ENCODE results near the gene DGUOK. TPM values are rescaled to one million over a fixed set of nuclear protein-coding genes. Genes with fewer than 3 reads are reported as not detected.
A peak's percentile ranks its signal among the peaks of the same experiment; 100 is the strongest.

The DGUOK gene
- total RNA-seq, 1 experiment from 2014 or later, result 74.9 TPM

DNA sequence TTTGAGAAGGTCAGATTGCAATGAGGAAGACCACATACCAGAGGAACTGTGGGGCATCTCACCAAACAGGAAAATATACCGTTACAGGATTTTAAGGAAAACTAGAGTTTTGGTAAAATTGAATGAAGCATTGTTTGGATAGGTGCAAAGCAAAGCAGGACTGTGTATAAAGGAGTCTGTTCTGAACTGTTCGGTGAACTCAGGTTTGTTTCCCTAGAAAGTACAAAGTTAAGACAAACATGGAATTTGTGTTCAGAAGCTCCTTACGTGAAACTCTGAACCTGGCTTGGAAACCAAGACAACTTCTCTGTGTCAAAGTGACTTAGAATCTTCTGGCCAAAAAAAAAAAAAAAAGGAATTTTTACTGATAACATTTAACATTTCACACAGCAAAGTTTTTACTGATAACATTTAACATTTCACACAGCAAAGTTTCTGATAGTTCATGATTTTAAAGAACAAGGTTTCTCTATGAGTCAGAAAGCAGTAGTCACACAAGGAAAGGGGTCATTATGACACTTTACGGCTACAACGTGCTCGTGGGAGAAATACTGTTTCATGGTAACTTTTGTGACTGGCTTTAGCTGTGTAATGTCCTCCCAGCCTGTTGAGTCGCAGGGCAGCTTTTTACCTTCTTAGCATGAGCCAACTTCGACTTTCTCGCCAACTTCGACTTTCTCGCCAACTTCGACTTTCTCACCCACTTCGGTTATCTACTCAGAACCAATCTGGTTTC lies 36.9 kb downstream of the DGUOK start:
- in situ Hi-C loops (cut with HindIII; ENCODE audit: low pct_unique_long_range_greater_than_20kb, low sequenced_read_pairs), result no loop called here
- no peak for DNase-seq (ENCODE audit: low read depth, low spot score)

DNA sequence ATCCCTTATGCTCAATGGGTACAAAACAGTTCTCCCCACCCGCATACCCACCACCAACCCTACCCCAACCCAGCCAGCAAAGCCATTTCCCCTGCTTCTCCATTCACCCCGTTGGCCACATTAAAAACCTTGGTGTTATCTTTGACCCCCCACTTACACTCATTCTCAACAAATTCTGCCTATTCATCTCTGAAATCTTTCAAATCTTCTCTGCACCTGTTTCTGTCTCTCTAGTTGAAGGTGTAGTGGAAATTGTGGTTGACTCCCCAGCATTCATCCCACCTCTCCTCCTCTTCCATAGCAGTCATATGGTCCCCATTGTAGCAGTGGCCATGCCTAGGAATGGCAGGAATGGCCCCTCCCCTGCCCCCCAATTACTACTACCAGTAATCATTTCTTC lies 37.5 kb downstream of the DGUOK start:
- DNase-seq (ENCODE audit: low read depth, low spot score), result no peak
- in situ Hi-C loops (cut with HindIII; ENCODE audit: low pct_unique_long_range_greater_than_20kb, low sequenced_read_pairs), result no loop called here

DNA sequence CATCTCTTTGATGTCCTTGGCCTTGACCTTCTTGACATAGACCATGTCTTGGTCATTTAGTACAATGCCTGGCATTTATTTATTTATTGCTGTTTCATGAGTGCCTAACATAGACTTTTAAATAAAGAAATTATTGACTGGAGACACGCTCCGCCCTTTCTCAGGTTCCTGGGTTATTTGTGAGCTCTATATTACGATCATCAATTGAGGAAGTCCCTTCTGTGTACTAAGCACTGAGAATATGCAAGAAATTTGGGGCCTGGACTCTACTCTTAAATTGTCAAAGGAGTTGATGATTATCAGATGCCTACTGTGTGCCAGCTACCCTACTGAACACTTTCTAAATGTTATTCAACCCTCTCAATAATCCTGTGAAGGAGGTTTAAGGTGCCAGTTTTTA lies 38.4 kb downstream of the DGUOK start:
- DNase-seq (ENCODE audit: low read depth, low spot score), result no peak
- in situ Hi-C loops (cut with HindIII; ENCODE audit: low pct_unique_long_range_greater_than_20kb, low sequenced_read_pairs), result no loop called here

DNA sequence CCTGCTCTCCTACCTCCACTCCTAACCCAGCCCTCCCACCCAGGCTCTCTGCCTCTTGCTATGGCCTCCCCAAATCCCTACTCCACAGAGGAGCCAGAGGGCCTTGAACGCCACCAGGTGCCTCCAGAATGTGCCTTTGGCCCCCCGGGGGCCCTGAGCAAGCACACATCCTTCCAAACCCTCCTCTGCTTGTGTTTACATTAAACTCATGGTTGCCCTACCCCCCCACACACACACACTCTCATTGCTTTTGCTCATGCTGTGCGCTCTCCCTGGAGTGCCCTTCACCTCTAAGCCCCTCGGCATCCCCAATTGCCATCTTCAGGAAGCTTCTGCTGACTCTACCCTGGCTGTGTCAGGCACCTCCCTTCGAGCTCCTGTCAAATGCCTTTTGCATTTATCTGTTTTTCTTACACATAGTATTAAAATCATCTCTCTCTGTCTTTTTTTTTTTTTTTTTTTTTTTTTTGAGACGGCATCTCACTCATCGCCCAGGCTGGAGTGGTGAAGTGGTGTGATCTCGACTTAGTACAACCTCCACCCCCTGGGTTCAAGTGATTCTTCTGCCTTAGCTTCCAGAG lies 41.8 kb downstream of the DGUOK start:
- in situ Hi-C loops (cut with HindIII; ENCODE audit: low pct_unique_long_range_greater_than_20kb, low sequenced_read_pairs), result no loop called here
- DNase-seq (ENCODE audit: low read depth, low spot score), result no peak

DNA sequence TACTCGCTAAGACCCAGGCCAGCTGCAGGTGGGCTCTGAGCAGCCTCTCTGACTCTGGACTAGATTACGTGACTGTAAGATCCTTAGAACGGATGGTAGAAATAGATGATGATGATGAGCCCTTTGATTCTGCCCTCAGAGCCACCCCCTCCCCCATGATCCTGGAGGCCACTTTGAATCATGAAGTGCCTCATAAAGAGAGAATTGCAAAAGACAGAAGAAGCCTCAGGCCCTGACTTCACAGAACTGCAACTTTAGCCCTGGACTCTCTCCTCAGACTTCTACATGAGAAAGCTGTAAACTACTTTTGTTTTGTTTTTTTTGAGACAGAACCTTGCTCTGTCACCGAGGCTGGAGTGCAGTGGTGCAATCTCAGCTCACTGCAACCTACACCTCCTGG lies 42.7 kb downstream of the DGUOK start:
- in situ Hi-C loops (cut with HindIII; ENCODE audit: low pct_unique_long_range_greater_than_20kb, low sequenced_read_pairs), result no loop called here
- DNase-seq (ENCODE audit: low read depth, low spot score), result no peak

DNA sequence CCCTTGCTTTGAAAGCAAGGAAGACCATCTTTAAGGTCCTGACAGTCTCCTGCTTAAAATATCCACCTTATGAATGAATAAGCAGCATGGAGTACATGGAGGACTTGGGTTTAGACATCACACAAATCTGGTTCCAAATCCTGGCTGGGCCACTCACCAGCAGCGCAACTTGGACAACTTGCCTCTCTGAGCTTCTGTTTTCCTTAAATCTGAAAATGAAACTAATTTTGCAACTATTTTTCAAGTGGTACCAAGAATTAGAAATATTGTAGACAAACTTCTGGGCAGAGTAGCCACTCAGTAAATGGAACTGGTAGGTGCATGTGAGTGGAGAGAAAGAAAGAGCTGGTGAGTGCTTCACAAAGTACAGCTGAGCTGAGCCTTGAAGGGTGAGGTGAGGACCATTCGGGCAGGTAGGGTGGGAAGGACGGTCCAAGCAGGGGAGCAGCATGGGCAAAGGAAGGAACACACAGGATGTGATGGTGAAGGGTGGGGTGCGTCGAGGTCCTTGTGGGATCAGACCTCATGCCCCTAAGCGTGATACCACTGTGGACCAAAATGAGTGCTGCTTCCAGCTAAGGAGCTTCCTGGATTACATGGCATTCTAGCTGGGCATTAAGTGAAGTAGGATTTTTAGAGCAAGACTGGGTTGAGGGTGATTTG lies 43.6 kb downstream of the DGUOK start:
- no peak for DNase-seq (ENCODE audit: low read depth, low spot score)
- in situ Hi-C loops (cut with HindIII; ENCODE audit: low pct_unique_long_range_greater_than_20kb, low sequenced_read_pairs), result no loop called here

DNA sequence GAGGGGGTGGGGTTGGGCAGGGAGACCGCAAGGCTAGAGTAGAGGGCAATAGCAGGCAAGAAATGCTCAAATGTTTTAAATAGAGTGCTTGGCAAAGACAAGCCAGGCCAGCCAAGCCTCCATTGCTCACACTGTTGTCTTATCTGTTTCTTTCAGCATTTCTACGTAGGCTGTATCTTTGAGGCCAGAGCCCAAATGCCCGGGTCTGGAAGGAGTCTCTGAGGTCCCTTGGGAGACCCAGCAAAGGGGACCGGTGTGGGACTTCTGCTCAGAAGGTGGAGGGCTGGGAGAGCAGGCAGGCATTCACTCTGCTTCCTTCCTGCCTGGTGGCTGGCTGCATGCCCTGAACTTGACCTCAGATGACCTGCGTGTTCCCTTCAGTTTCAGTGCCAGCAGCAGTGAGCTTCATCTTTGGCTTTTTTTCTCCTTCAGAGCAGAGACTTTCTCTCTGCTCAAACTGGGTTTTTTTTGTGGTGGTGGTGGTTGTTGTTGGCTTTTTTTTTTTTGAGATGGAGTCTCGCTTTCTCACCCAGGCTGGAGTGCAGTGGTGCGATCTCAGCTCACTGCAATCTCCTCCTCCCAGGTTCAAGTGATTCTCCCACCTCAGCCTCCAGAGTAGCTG lies 44.3 kb downstream of the DGUOK start:
- DNase-seq (ENCODE audit: low read depth, low spot score), result peak; percentile 32
- in situ Hi-C loops (cut with HindIII; ENCODE audit: low pct_unique_long_range_greater_than_20kb, low sequenced_read_pairs), result no loop called here

DNA sequence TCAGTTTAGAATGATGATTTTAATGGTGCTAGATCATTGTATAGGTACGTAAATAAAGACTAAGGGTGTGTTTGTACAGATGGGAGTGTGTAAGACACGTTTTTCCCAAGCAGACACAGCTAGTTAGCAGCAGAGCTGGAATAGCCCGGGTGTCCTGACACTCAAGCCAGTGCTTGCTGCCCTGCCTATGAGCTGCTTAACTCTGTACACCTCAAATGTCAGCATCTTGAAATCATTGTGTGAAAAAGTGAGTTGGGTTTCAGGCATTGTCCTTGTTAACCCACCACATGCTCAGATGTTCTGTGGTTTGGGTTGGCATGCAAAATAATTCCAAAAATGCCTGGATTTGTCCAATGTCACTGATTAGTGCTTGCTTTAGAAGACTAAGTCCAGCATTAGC lies 45.0 kb downstream of the DGUOK start:
- DNase-seq (ENCODE audit: low read depth, low spot score), result no peak
- in situ Hi-C loops (cut with HindIII; ENCODE audit: low pct_unique_long_range_greater_than_20kb, low sequenced_read_pairs), result no loop called here

DNA sequence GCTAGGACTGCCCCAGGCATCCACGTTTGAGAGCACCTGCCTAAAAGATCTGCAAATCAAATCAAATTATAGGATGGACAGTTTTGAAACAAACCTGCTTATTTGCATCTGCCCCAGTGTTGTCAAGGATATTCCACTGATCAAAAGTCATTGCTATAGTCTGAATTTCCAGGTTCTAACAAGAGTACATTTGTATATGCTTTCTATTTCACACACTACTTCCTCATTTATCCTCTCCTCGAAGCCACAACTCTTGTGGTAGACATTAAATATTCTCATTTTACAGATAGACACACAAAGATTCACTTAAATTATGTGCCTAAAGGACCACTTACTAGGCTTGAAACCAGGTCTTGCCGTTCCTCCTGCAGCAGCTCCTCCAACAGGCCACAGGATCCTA lies 46.2 kb downstream of the DGUOK start:
- in situ Hi-C loops (cut with HindIII; ENCODE audit: low pct_unique_long_range_greater_than_20kb, low sequenced_read_pairs), result no loop called here
- no peak for DNase-seq (ENCODE audit: low read depth, low spot score)

DNA sequence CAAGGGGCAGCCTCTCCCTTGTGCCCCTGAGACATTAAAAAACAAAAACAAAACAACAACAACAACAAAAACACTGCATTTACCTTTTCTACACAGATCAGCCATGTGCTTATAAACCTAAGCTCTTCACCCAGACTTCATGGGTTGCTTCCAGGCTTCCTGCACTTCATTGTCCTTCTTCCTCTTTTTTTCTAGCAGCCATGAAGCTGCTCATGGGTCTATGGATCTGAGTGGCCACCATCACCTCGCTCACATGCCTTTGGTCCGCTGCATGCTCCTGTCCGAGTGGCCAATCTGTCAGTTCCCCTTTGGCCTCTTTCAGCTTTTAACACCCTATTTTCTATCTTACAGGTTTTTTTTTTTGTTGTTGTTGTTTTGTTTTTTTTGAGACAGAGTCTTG lies 49.1 kb downstream of the DGUOK start:
- in situ Hi-C loops (cut with HindIII; ENCODE audit: low pct_unique_long_range_greater_than_20kb, low sequenced_read_pairs), result no loop called here
- no peak for DNase-seq (ENCODE audit: low read depth, low spot score)

DNA sequence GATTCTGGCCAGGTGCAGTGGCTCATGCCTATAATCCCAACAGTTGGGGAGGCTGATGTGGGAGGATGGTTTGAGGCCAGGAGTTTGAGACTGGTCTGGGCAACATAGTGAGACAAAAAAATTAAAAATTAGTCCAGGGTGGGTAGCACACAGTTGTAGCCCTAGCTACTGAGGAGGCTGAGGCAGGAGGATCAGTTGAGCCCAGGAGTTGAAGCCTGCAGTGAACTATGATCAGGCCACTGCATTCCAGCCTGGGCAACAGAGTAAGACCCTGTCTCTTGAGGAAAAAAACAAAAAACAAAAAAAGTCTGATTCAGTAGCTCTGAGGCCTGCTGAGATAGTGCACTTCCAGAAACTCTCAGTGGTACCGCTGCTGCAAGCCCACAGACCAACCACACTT lies 50.1 kb downstream of the DGUOK start:
- in situ Hi-C loops (cut with HindIII; ENCODE audit: low pct_unique_long_range_greater_than_20kb, low sequenced_read_pairs), result no loop called here
- DNase-seq (ENCODE audit: low read depth, low spot score), result no peak

DNA sequence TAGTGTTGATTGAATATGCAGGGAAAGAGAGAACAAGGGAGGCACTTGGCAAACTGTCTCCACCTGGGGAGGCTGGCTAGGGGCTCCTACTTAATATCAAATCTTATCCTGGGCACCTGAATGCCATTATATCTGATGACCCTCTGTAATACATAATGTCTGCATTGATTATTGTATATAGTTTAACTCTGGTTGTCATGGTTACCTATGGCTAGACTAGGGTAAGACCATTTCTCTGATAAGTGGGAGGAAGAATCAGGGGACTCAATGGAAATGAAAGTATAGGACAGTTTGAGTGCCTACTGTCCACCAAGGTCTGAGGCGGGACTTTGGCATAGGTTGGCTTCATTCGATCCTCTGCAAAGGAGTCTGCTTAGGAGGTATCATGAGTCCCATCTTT lies 50.8 kb downstream of the DGUOK start:
- DNase-seq (ENCODE audit: low read depth, low spot score), result no peak
- in situ Hi-C loops (cut with HindIII; ENCODE audit: low pct_unique_long_range_greater_than_20kb, low sequenced_read_pairs), result no loop called here

DNA sequence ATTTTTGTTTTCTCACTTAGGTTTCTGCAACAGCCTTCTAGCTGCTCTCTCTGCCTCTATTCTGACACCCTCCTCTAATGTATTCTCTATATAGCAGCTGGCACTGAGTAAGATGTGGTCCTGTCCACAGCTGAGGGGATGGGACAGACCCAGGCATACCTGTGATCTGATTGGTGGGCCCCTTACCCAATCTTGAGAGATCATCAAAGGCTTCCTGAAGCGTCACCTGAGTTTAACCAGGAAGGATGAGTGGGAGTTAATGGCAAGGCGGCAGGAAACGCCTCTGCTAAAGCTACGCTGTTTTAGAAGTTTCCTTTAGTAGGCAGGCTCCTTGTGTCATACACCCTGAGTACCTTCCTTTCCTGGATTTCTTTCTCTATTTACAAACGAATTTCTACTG lies 52.3 kb downstream of the DGUOK start:
- no peak for DNase-seq (ENCODE audit: low read depth, low spot score)
- in situ Hi-C loops (cut with HindIII; ENCODE audit: low pct_unique_long_range_greater_than_20kb, low sequenced_read_pairs), result no loop called here

DNA sequence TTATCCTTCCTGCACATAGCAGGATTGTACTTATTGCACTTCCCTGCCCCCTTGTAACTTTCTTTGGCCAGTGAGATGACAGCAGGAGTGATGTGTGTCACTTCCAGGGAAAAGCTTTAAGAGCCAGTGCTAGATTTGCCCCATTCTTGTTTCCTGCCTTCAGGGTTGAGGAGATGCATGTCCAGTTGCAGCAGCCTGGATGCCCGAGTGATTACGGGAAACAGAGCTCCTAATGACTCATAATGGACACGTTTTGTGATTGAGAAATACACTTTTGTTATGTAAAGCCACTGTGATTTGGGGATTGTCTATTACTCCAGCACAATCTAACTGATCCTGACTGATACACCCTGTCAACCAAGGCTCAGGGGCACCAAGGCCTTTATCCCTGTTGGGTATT lies 53.0 kb downstream of the DGUOK start:
- no peak for DNase-seq (ENCODE audit: low read depth, low spot score)
- in situ Hi-C loops (cut with HindIII; ENCODE audit: low pct_unique_long_range_greater_than_20kb, low sequenced_read_pairs), result no loop called here

DNA sequence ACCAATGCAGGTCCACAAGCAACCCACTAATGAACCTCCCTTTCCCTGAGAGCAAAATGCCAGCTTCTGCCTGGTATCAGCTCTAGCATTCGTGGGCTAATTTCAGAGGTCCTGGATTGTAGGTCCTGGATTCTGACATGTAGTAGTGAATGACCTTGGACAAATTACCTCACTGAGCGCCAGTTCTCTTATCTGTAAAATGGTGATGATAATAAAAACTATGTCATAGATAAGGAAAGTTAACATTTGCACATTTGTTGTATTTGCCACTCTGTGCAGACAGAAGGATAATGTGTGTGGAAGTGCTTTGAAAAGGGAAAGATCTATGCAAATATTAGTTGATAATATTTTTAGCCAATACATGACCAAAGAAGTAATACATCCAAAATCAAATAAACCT lies 53.9 kb downstream of the DGUOK start:
- in situ Hi-C loops (cut with HindIII; ENCODE audit: low pct_unique_long_range_greater_than_20kb, low sequenced_read_pairs), result no loop called here

DNA sequence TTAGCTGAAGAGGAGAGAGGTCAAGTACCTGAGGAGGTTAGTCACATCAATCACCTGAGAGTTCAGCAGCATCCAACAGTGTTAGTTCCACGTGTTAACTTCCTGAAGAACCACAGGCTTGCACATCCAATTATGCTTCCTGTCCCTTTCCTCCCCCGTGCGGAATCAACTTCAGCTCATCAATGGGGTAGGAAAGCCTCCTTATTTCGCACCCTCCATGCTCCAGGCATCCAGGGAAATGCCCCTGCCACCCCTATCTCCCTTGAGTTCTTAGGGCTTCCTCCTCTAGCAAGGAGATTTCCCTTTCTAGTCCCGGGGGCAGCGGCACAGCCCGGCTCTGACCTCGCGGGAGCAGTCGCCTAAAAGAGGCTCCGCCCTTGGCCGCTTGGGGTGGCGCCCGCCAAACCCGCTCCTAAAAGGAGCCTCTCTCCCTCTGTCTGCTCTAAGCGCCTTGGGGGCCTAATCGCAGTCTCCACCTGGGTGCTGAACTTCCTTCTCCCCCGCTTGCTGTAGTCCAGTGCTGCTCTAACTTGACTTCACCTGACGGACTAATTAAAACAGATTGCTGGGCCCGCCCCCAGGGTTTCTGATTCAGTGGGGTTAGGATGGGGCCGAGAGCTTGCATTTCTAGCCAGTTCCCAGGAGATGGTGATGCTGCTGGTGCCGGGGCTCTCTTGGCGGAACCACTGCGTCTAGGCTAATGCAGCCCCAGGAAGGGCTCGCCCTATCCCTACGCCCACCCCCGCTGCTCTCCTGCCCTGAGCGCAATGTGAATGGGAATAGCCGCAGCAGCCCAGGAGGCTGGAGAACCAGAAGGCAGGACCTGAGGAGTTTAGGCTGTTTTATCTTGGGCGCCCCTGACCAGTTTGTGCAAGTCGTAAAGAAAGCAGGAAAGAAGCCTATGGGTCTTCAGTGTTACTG lies 54.7 kb downstream of the DGUOK start:
- DNase-seq (ENCODE audit: low read depth, low spot score), result peak; percentile 48
- in situ Hi-C loops (cut with HindIII; ENCODE audit: low pct_unique_long_range_greater_than_20kb, low sequenced_read_pairs), result no loop called here

More for the DNA sequence above, 53.9 kb downstream of the DGUOK start:
- no peak for DNase-seq (ENCODE audit: low read depth, low spot score)

DNA sequence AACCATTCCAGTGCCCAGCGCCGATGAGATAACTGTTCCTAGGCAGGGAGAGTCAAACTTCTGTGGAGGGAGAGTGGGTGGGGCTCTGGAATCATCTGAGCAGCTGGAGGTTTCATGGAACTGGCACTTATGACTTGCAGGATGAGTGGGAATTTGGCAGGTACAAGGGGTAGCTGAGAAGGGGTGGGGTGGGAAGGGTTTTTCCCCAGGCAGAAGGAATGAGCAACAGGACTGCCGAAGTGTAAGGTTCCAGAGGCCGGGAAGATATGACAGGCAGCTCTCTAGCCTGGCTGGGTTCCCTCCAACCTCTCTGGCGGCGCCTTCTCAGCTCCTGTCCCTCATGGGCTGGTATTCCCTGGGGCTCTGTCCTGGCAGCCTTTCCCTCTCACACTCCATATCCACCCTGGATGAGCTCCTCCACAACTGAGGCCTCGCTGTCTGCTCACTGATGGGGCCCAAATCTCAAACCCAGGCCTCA lies 55.5 kb downstream of the DGUOK start:
- DNase-seq (ENCODE audit: low read depth, low spot score), result no peak
- in situ Hi-C loops (cut with HindIII; ENCODE audit: low pct_unique_long_range_greater_than_20kb, low sequenced_read_pairs), result no loop called here
